Endometrial microvascular endothelial cells (primary cell): Measurements from ENCODE around the gene SEBOX. TPM values are rescaled to one million over a fixed set of nuclear protein-coding genes. Genes with fewer than 3 reads are reported as not detected.
"Not testable (repeated sequence)": the region's sequence is repeated elsewhere in the genome, so short reads cannot be mapped to it uniquely, and the experiment has no call there.

Source experiments
- in situ Hi-C: cut with HindIII; loops from 2 replicates; pipeline ENCODE4 v1.10.0; 2017; ENCODE audit warnings: low sequenced_read_pairs, low pct_unique_long_range_greater_than_20kb; ENCODE audit errors: inconsistent ontology term
- total RNA-seq: library from RNA; depleted of rRNA; stranded (reverse); fragments of >200 nt; gene quantifications from one replicate; pipeline ENCODE4 v1.2.3, GENCODE V29; 2015; ENCODE audit errors: inconsistent ontology term

The SEBOX gene
- total RNA-seq, 1 donor from 2014 or later = not detected

DNA sequence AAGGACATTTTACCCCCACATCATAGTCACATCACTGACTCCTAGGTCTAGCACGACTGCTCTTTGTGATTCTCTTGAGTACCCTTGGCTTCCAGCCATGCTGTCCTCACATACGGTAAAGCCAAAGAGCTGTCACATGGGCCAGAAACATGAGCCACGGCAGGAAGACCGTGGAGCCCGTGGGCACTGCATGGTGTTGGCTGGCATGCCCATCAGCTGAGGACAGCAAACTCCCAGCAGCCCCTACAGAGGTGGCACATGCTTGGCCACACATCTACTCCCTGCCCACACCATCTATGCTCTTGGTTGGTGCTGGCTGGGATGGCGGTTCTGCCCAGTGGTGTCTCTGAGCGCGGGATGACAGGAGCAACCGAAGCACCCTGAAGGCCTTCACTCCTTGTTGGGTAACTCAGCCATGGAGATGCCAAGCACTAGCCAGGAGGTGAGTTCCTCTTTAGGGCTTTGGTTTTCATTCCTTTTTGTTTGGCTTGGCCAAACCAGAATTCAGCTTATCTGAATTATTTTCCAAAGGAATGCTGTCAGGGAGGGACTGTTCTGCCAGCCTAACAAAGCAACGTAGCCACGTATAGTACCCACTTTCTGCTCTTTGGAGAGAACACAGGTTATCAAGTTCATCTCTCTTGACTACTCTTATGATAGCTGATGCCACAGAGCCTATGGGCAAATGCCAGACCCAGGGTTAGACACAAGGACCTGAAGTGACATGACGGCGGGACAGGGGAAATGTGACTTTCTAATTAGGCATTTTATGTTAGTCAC is 19.4 kb downstream of the SEBOX start:
- in situ Hi-C loops = no loop called here

DNA sequence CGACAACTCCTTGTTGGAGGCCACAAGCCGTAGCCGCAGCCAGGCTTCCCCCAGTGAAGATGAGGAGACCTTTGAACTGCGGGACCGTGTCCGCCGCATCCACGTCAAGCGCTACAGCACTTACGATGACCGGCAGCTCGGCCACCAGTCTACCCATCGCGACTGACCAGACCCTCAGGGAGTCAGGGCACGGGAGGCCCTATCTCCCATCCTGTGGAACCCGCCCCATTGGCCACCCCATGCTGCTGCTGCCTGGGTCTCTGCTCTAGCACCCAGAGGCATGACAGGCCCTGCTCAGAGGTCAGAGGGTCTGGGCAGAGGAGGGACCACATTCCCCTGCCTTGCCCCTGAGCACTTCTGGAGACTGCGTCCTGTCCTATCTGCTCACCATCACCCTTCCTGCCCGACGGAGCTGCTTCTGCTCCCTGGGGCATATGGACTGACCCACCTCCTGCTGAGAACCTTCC is 20.5 kb downstream of the SEBOX start:
- in situ Hi-C loops = no loop called here

DNA sequence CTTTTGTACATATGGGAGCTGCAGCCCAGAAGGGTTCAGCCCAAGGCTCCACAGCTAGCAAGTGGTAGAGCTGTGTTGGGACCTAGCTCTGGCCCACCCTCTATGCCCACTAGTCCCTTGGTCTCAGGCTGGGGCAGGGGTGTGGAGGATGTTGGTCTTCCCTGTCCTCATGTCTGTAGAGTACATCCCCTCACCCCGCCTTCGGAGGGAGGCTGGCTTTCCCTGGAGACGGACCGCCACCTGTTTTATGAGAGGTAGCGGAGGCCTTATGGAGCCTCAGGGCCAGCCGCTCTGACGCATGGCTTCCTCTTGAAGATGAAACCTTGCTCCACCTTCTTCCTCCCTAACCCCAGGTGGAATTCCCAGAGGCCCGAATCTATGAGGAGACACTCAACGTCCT is 21.0 kb downstream of the SEBOX start:
- in situ Hi-C loops = no loop called here

DNA sequence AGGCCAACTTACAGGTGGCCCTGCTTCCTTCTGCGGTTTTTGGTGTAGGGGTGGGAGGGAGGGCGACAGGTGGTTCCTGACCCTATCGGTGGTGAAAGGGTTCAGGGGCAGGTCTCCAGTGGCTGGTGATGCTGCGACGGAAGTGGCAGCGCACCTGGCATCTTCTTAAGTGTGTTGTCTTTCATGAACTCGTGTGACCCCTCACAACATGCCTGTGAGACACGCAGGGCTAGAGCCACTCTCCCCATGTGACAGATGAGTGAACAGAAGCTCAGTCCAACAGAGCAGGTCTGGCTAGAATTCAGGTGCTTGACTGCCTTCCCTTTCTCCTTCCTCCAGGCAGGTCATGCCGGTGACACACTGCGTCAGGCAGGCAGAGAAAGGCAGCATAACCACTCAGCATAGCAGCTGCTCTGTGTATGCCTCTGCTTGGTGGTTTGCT is 21.5 kb downstream of the SEBOX start:
- in situ Hi-C loops = no loop called here

- in situ Hi-C loops = no loop called here
Measured at GRCh38 chr17:28342313-28342712, 22.7 kb downstream of the SEBOX start.

DNA sequence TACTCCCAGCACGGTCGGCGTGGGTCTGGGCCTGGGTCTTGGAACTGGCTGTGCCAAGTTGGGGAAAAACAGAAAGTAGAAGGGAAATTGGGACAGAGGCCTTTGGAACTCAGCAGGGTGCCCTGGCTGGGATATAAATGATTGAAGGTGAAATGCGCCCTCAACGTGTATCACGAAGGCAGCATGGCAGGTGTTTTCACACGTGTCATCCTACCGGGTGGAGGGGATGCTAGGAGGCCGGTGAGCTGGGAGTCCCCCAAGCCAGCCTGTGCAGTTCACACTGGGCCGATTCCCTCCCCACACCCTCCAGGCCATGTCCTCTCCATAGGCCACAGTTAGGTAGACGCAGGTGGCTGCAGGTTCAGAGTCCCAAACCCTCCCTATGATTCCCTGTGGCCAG is 23.5 kb downstream of the SEBOX start:
- in situ Hi-C loops = no loop called here

DNA sequence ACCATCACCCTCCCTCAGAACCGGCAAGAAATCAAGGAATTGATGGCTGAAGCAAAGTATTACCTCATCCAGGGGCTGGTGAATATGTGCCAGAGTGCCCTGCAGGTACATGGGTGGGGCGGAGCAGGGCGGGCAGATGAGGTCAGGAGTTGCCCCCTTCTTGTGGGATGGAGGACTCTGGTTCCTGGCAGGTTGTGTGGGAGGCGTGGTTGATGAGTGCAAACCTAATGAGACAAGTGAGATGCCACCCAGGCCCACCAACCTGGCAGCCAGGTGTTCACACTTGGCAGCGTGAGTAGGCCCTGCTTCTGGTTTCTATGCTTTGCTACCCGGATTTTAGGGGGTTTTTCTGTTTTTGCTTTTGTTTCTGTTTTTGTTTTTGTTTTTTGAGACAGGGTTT is 24.6 kb downstream of the SEBOX start:
- in situ Hi-C loops = no loop called here

DNA sequence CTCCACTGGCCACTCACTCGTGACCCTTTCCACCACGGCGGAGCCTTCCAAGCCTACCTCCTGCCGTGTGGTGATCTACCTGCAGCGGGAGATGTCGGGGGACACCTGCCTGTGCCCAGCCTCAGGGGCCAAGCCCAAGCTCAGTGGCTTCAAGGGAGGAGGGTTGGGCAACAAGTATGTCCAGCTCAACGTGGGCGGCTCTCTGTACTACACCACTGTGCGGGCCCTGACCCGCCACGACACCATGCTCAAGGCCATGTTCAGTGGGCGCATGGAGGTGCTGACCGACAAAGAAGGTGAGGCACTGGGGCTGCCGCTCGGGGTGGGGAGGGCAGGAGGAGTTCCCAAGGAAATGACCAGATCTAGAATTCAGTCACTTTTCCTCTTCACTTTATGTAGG is 25.6 kb downstream of the SEBOX start:
- in situ Hi-C loops = no loop called here

DNA sequence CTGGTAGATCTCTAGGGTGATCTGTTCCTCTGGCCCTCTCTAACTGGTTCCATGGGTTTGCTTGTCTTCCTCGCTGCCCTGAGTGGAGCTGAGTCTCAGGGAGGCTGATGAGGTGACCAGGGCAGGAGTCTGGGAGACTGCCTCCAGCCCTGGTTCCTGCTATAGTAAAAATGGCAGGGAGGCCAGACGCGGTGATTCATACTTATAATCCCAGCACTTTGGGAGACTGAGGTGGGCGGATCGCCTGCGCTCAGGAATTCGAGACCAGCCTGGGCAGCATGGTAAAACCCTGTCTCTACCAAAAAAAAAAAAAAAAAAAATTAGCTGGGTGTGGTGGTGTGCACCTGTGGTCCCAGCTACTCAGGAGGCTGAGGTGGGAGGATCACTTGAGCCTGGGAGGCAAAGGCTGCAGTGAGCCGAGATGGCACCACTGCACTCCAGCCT is 26.2 kb downstream of the SEBOX start:
- in situ Hi-C loops = not testable (repeated sequence)

- in situ Hi-C loops = no loop called here
Measured at GRCh38 chr17:28338056-28338768, 26.8 kb downstream of the SEBOX start.

DNA sequence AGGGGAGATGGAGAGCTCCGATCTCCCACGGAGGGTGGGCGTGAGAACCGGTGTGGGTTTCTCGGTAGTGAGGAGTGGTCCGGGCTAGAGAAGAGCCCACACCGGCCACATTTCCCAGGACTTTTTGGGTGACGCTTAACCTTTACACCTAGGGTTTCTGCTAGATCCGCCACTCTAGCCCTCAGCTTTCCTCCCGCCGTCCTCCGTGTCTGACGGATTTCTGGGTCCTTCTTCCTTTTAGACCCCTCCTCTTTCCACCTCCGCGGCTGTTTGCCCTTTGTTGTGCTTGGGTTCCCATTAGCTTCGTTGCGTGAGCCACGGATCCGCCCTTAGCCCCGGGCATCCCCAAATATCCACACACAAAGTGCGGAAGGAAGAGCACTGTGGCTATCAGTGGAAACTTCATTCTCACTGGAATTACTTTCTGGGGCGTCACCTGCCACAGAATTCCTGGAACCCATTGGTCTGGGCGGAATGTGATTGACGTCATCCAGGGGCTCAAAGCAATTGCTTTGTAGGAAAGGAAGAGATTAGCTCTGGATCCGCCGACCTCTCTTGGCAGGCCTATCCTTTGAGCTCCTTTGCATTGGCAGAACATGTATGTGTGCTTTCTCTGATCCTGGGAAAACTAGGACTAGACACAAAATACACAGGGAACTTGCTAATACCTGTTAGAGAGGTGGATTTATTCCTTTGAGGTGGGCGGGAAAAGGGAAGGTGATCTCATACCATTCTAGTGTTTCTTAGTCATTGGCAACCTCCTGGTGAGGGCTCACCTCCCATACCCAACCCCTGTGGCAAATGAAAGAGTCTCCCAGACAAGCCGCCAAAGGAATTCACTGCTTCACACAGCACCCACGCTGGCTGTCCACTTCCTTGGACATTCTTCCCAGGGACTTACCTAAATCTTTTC is 28.8 kb downstream of the SEBOX start:
- in situ Hi-C loops = no loop called here

- in situ Hi-C loops = no loop called here
Measured at GRCh38 chr17:28335201-28335958, 29.6 kb downstream of the SEBOX start, which contains the start of the genes IFT20 and TNFAIP1. TSS of gene IFT20 (minus strand) at chr17:28335472. CDS start at chr17:28331985, 3,487 bp downstream. TSS of gene TNFAIP1 (plus strand) at chr17:28335761. CDS start at chr17:28339522, 3,761 bp downstream.

GRCh38 chr17:28334666-28335200 is 30.3 kb downstream of the SEBOX start:
- in situ Hi-C loops = no loop called here

GRCh38 chr17:28334171-28334570 is 30.8 kb downstream of the SEBOX start:
- in situ Hi-C loops = no loop called here

DNA sequence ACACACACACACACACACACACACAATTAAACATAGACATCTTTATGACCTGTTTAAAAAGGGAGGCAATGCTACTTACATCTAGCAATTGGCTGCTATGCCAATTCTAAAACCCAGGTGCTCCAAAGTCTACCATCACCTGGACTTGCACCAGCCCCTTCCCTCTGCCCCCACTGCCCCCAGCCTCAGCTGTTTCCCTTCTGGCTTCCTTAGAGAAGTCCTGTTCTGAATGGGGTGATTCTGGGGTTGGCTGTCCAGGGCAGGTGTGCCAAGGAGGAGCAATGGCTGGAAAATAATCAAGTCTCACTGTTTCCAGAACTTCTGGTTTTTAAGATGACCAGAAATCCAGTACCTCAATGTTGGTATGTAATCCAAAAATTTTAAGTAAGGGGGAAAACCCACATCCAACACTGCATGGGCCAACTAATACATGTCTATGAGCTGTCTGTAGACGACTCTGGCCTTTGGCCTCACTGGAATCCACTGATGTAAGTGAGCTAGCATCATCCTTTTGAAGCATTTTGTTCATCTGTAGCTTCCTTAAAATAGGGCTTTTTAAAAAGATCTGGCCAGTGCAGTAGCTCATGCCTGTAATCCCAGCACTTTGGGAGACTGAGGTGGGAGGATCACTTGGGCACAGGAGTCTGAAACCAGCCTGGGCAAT is 31.8 kb downstream of the SEBOX start:
- in situ Hi-C loops = no loop called here

DNA sequence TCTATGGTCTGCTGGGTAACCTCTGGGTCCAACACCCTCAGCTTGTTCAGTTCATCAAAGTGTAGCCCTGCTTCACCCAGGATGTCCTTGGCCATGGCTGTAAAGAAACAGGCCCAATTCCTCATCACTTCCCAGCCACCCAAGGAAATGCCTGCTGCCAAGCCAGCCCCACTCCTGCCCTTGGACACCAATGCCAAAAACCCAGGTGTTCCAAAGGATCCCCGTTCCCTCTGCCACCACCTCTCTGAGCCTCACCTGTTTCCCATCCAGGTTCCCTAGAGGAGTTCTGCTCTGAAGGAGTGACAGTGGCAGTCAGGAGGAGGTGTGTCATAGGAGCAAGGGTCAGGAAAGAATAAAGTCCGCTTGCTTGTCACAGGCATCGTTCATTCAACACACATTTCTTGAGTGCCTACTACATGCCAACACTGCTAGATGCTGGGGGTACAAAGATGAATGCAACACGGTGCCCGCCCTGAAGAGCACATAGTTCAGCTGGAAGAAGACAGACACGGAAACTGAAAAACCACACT is 33.0 kb downstream of the SEBOX start:
- in situ Hi-C loops = no loop called here

DNA sequence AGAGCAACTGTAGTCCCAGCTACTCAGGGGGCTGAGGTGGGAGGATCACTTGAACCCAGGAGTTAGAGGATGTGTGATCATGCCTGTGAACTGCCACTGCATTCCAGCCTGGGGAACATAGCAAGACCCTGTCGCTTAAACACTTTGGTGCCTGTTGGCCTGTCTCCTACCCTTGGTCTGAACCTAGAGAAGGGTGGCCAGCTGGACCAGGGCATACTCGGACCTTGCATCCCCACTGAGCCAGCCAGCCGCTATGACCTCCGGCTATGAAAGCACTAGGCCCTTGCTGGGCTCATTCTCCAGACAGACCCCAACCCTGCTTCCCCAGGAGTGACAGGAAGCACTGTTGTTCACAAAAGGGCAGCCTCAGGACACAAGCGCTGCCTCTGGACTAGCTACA is 34.3 kb downstream of the SEBOX start:
- in situ Hi-C loops = no loop called here
